ENCODE measurements around the gene SRRM4. TPM values are rescaled to one million over a fixed set of nuclear protein-coding genes. Genes with fewer than 3 reads are reported as not detected.
"Not testable (repeated sequence)": the region's sequence is repeated elsewhere in the genome, so short reads cannot be mapped to it uniquely, and the experiment has no call there.

Gene SRRM4
- total RNA-seq, 2 experiments from 2014 or later: not detected

DNA sequence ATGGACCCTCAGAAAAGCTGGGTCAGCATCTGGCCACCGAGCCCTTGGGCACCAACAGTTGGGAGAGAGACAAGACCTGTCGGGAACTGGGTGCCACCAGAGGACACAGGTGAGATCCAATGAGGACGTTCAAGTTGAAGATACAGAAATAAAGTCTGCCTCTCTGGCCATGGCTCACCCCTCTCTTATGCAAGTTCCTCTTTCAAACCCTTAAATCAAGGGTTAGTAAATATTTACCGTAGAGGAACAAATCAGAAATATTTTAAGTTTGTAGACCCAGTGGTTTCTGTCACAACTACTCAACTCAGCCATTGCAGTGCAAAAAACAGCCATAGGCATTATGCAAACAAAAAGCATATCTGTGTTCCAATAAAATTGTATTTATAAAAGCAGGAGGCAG is 120.9 kb downstream of the SRRM4 start:
- Mint-ChIP-seq H3K4me3 (no peak overlapping the region), H3K27ac (no peak overlapping the region), H3K27me3 (no peaks in the 10 kb centered on the region), H3K4me1 (ENCODE audit: low read depth) (no peaks in the 10 kb centered on the region), H3K9me3 (peaks cover 20% of the 10 kb centered on the region), H3K36me3 (ENCODE audit: low read depth) (no peaks in the 10 kb centered on the region)
- TF ChIP-seq, protein P1, sequence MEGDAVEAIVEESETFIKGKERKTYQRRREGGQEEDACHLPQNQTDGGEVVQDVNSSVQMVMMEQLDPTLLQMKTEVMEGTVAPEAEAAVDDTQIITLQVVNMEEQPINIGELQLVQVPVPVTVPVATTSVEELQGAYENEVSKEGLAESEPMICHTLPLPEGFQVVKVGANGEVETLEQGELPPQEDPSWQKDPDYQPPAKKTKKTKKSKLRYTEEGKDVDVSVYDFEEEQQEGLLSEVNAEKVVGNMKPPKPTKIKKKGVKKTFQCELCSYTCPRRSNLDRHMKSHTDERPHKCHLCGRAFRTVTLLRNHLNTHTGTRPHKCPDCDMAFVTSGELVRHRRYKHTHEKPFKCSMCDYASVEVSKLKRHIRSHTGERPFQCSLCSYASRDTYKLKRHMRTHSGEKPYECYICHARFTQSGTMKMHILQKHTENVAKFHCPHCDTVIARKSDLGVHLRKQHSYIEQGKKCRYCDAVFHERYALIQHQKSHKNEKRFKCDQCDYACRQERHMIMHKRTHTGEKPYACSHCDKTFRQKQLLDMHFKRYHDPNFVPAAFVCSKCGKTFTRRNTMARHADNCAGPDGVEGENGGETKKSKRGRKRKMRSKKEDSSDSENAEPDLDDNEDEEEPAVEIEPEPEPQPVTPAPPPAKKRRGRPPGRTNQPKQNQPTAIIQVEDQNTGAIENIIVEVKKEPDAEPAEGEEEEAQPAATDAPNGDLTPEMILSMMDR (IDR thresholded peaks at IDR 0.05): no peak
- DNase-seq: no peak
- peaks cover 0 to 3% of the 10 kb centered on the region in 2 experiments for H3K9me3 ChIP-seq (ENCODE audit: control insufficient read depth in 1 of 2, insufficient read depth in 1 of 2, low read length in 2 of 2)
- no peak for ATAC-seq (ENCODE audit: poor library complexity)
- no peak overlapping the region for H3K4me3 ChIP-seq (ENCODE audit: low read length)
- ChIA-PET POLR2A (no interaction called here), CTCF (no interaction called here)
- no peaks in the 10 kb centered on the region for H3K4me1 ChIP-seq (ENCODE audit: insufficient read depth, low read length)
- no peaks in the 10 kb centered on the region for H3K36me3 ChIP-seq (ENCODE audit: insufficient read depth, low read length)
- peaks cover 0 to 8% of the 10 kb centered on the region in 2 experiments for H3K27me3 ChIP-seq (ENCODE audit: control insufficient read depth in 1 of 2, insufficient read depth in 2 of 2, low read length in 2 of 2)
- intact Hi-C loops (cut with DNase I, micrococcal nuclease): no loop called here
- H3K27ac ChIP-seq (ENCODE audit: low read depth in 1 of 2, low read length in 2 of 2): no peak overlapping the region

GRCh38 chr12:119102714-119103113 is 121.4 kb downstream of the SRRM4 start:
- H3K27ac Mint-ChIP-seq: no peak overlapping the region

GRCh38 chr12:119104969-119105368 is 123.6 kb downstream of the SRRM4 start:
- H3K36me3 Mint-ChIP-seq (ENCODE audit: low read depth); H3K4me3 ChIP-seq (ENCODE audit: low read length); H3K4me1 Mint-ChIP-seq (ENCODE audit: low read depth); H3K4me1 ChIP-seq (ENCODE audit: insufficient read depth, low read length); CTCF ChIA-PET; H3K27ac ChIP-seq (ENCODE audit: low read depth in 1 of 2, low read length in 2 of 2); POLR2A ChIA-PET; ATAC-seq (ENCODE audit: poor library complexity); H3K27me3 ChIP-seq (ENCODE audit: control insufficient read depth in 1 of 2, insufficient read depth in 2 of 2, low read length in 2 of 2); H3K36me3 ChIP-seq (ENCODE audit: insufficient read depth, low read length); H3K27me3 Mint-ChIP-seq; H3K27ac Mint-ChIP-seq; intact Hi-C loops (cut with DNase I, micrococcal nuclease); H3K9me3 ChIP-seq (ENCODE audit: control insufficient read depth in 1 of 2, insufficient read depth in 1 of 2, low read length in 2 of 2); DNase-seq; H3K4me3 Mint-ChIP-seq: not testable (repeated sequence)
- peaks cover 12% of the 10 kb centered on the region for H3K9me3 Mint-ChIP-seq

More at GRCh38 chr12:119102714-119103113, 121.4 kb downstream of the SRRM4 start:
- no peak overlapping the region for H3K27ac ChIP-seq (ENCODE audit: low read depth in 1 of 2, low read length in 2 of 2)
- intact Hi-C loops (cut with DNase I, micrococcal nuclease): no loop called here
- Mint-ChIP-seq H3K4me1 (ENCODE audit: low read depth) (no peaks in the 10 kb centered on the region), H3K36me3 (ENCODE audit: low read depth) (no peaks in the 10 kb centered on the region), H3K27me3 (no peaks in the 10 kb centered on the region), H3K9me3 (peaks cover 18% of the 10 kb centered on the region), H3K4me3 (no peak overlapping the region)
- TF ChIP-seq, protein P1 (IDR thresholded peaks at IDR 0.05): no peak
- peaks cover 0 to 8% of the 10 kb centered on the region in 2 experiments for H3K27me3 ChIP-seq (ENCODE audit: control insufficient read depth in 1 of 2, insufficient read depth in 2 of 2, low read length in 2 of 2)
- ChIA-PET POLR2A (no interaction called here), CTCF (no interaction called here)
- DNase-seq (no peak), ATAC-seq (ENCODE audit: poor library complexity) (no peak)
- peaks cover 0 to 3% of the 10 kb centered on the region in 2 experiments for H3K9me3 ChIP-seq (ENCODE audit: control insufficient read depth in 1 of 2, insufficient read depth in 1 of 2, low read length in 2 of 2)
- no peaks in the 10 kb centered on the region for H3K4me1 ChIP-seq (ENCODE audit: insufficient read depth, low read length)
- no peak overlapping the region for H3K4me3 ChIP-seq (ENCODE audit: low read length)
- no peaks in the 10 kb centered on the region for H3K36me3 ChIP-seq (ENCODE audit: insufficient read depth, low read length)

GRCh38 chr12:119113496-119113986 is 132.2 kb downstream of the SRRM4 start:
- Mint-ChIP-seq H3K27ac (no peak overlapping the region), H3K36me3 (ENCODE audit: low read depth) (no peaks in the 10 kb centered on the region), H3K9me3 (no peaks in the 10 kb centered on the region), H3K4me1 (ENCODE audit: low read depth) (no peaks in the 10 kb centered on the region), H3K27me3 (peaks cover 12% of the 10 kb centered on the region), H3K4me3 (no peak overlapping the region)
- H3K4me3 ChIP-seq (ENCODE audit: low read length): no peak overlapping the region
- no peaks in the 10 kb centered on the region for H3K36me3 ChIP-seq (ENCODE audit: insufficient read depth, low read length)
- no peak overlapping the region for H3K27ac ChIP-seq (ENCODE audit: low read depth in 1 of 2, low read length in 2 of 2)
- ChIA-PET CTCF (no interaction called here), POLR2A (no interaction called here)
- TF ChIP-seq, protein P1 (IDR thresholded peaks at IDR 0.05): no peak
- ATAC-seq (ENCODE audit: poor library complexity) (no peak), DNase-seq (no peak)
- H3K4me1 ChIP-seq (ENCODE audit: insufficient read depth, low read length): no peaks in the 10 kb centered on the region
- H3K9me3 ChIP-seq (ENCODE audit: control insufficient read depth in 1 of 2, insufficient read depth in 1 of 2, low read length in 2 of 2): no peaks in the 10 kb centered on the region
- H3K27me3 ChIP-seq (ENCODE audit: control insufficient read depth in 1 of 2, insufficient read depth in 2 of 2, low read length in 2 of 2): no peaks in the 10 kb centered on the region
- intact Hi-C loops (cut with DNase I, micrococcal nuclease): loop anchor here in 1 of 2 experiments (10.0 kb wide), 1 partner anchor 431 kb away; no protein-coding TSS in a partner anchor

Measured in CD4-positive, alpha-beta T cell (primary cell).